ENCODE data around the gene OR5D18. TPM values are rescaled to one million over a fixed set of nuclear protein-coding genes. Genes with fewer than 3 reads are reported as not detected.

Gene OR5D18
- polyA plus RNA-seq, 1 of the 3 experiments (the other 2 are of a cell fraction), result not detected

- Histone ChIP-seq H3K4me1 (ENCODE audit: control insufficient read depth in 1 of 2, insufficient read depth in 2 of 2, low read depth in 1 of 2, low read length in 1 of 2) (no peaks in the 10 kb centered on the region), H3K27me3 (ENCODE audit: insufficient read depth) (no peaks in the 10 kb centered on the region), H3K27ac (ENCODE audit: low read depth in 2 of 2, low read length in 1 of 2) (no peak overlapping the region), H3K79me2 (ENCODE audit: insufficient read depth) (no peaks in the 10 kb centered on the region), H3K36me3 (replicated peaks in 1 of 2; ENCODE audit: control insufficient read depth in 1 of 2, insufficient read depth in 2 of 2, low read length in 1 of 2) (no peaks in the 10 kb centered on the region), H3F3A (replicated peaks; ENCODE audit: insufficient read depth) (no peaks in the 10 kb centered on the region), H3K9ac (no peak overlapping the region), H3K4me2 (no peak overlapping the region), H3K9me2 (no peaks in the 10 kb centered on the region), H2AFZ (ENCODE audit: low read depth) (no peak overlapping the region), H3K9me3 (no peaks in the 10 kb centered on the region), H3K4me3 (ENCODE audit: low read depth in 2 of 2, low read length in 1 of 2) (no peak overlapping the region), H4K20me1 (ENCODE audit: insufficient read depth) (no peaks in the 10 kb centered on the region)
- 0% methylated on average over 2 of the region's 2 CpGs for WGBS (ENCODE audit: low lambda C conversion rate)
- POLR2A ChIA-PET, result no interaction called here
- CTCF ChIA-PET, result no interaction called here
- DNase-seq, result no peak
- no peak for TF ChIP-seq RAD21 (IDR thresholded peaks at IDR 0.05; ENCODE audit: low read length)
- no peak for TF ChIP-seq CHD2 (IDR thresholded peaks at IDR 0.05; ENCODE audit: low read length, partially characterized antibody)
- TF ChIP-seq JUND (IDR thresholded peaks at IDR 0.05), result no peak
- TF ChIP-seq RXRA (IDR thresholded peaks at IDR 0.05; ENCODE audit: borderline replicate concordance, low read depth), result no peak
- TF ChIP-seq MAX (IDR thresholded peaks at IDR 0.05; ENCODE audit: low read depth), result no peak
- no peak for TF ChIP-seq ZBTB33 (IDR thresholded peaks at IDR 0.05; ENCODE audit: borderline replicate concordance, low read depth)
Measured at GRCh38 chr11:55793321-55793720, 26.1 kb upstream of the OR5D18 start.

- no peak within 1 kb of the TSS for H2AFZ ChIP-seq (ENCODE audit: low read depth)
- no peak within 1 kb of the TSS for H3K9ac ChIP-seq
- H3K9me3 ChIP-seq, result no peaks in the 10 kb centered on the region
- no peaks in the 10 kb centered on the region for H3K36me3 ChIP-seq (replicated peaks in 1 of 2; ENCODE audit: control insufficient read depth in 1 of 2, insufficient read depth in 2 of 2, low read length in 1 of 2)
- POLR2A ChIA-PET, result no interaction called here
- H3K79me2 ChIP-seq (ENCODE audit: insufficient read depth), result no peaks in the 10 kb centered on the region
- H3K4me1 ChIP-seq (ENCODE audit: control insufficient read depth in 1 of 2, insufficient read depth in 2 of 2, low read depth in 1 of 2, low read length in 1 of 2), result no peaks in the 10 kb centered on the region
- no peak for DNase-seq
- no peak within 1 kb of the TSS for H3K4me2 ChIP-seq
- H3K27ac ChIP-seq (ENCODE audit: low read depth in 2 of 2, low read length in 1 of 2), result no peak within 1 kb of the TSS
- H3K4me3 ChIP-seq (ENCODE audit: low read depth in 2 of 2, low read length in 1 of 2), result no peak within 1 kb of the TSS
- H3F3A ChIP-seq (replicated peaks; ENCODE audit: insufficient read depth), result no peaks in the 10 kb centered on the region
- TF ChIP-seq GABPA (IDR thresholded peaks at IDR 0.05; ENCODE audit: low read depth), result no peak
- no peak for TF ChIP-seq RCOR1 (IDR thresholded peaks at IDR 0.05; ENCODE audit: low read length)
- TF ChIP-seq USF2 (IDR thresholded peaks at IDR 0.05; ENCODE audit: borderline replicate concordance, low read depth, low read length), result no peak
- TF ChIP-seq REST (IDR thresholded peaks at IDR 0.05; ENCODE audit: low read depth, low read length), result no peak
- no peak for TF ChIP-seq NFIC (IDR thresholded peaks at IDR 0.05; ENCODE audit: borderline replicate concordance)
- no peak for TF ChIP-seq ZBTB33 (IDR thresholded peaks at IDR 0.05; ENCODE audit: borderline replicate concordance, low read depth)
- no peak for TF ChIP-seq TCF12 (IDR thresholded peaks at IDR 0.05)
- TF ChIP-seq NRF1 (IDR thresholded peaks at IDR 0.05; ENCODE audit: low read depth, low read length), result no peak
- TF ChIP-seq RAD21 (IDR thresholded peaks at IDR 0.05; ENCODE audit: low read length), result no peak
- no peak for TF ChIP-seq FOXJ3 (CRISPR knock-in tag; IDR thresholded peaks at IDR 0.05)
- TF ChIP-seq JUND (IDR thresholded peaks at IDR 0.05), result no peak
- no peak for TF ChIP-seq SMC3 (IDR thresholded peaks at IDR 0.05; ENCODE audit: low read depth, low read length)
- no peak for TF ChIP-seq ELF1 (IDR thresholded peaks at IDR 0.05)
- no peak for TF ChIP-seq GATA2 (CRISPR knock-in tag; IDR thresholded peaks at IDR 0.05)
- TF ChIP-seq TEAD4 (IDR thresholded peaks at IDR 0.05; ENCODE audit: borderline replicate concordance, insufficient read depth), result no peak
- H3K27me3 ChIP-seq (ENCODE audit: insufficient read depth), result no peaks in the 10 kb centered on the region
- CTCF ChIA-PET, result no interaction called here
- H4K20me1 ChIP-seq (ENCODE audit: insufficient read depth), result no peaks in the 10 kb centered on the region
- H3K9me2 ChIP-seq, result no peaks in the 10 kb centered on the region
Measured at GRCh38 chr11:55795256-55795655, 24.2 kb upstream of the OR5D18 start, which contains the start of gene OR5D14. OR5D14 (plus strand) TSS chr11:55795556; CDS start chr11:55795556, 0 bp downstream.
